ENCODE measurements around the gene NEK8. TPM values are rescaled to one million over a fixed set of nuclear protein-coding genes. Genes with fewer than 3 reads are reported as not detected.

Gene NEK8
- total RNA-seq, 4 donors from 2014 or later = 3.9 to 14.0 (median 8.1) TPM

- intact Hi-C loops (cut with DNase I) = loop anchor here (5.0 to 10.0 kb wide), 2 partner anchors 92 to 149 kb away; partner anchors contain the start of gene ERAL1
- H3K4me1 ChIP-seq = peaks cover 3 to 11% of the 10 kb centered on the region in 2 donors
- H3K36me3 ChIP-seq = peaks cover 13 to 20% of the 10 kb centered on the region in 2 donors
- 84 to 100% methylated on average over 1 of the region's 1 CpG for WGBS, 2 donors
- H3K9me3 ChIP-seq = no peaks in the 10 kb centered on the region
- DNase-seq = no peak
- H3K4me3 ChIP-seq (replicated peaks in 1 of 3) = no peak overlapping the region
- H3K27ac ChIP-seq = no peak overlapping the region
- no peak for TF ChIP-seq POLR2A (IDR thresholded peaks at IDR 0.05)
- no peak for TF ChIP-seq CTCF (IDR thresholded peaks at IDR 0.05)
- no peaks in the 10 kb centered on the region for H3K27me3 ChIP-seq
Observed at GRCh38 chr17:28763137-28763799, 34.7 kb downstream of the NEK8 start.

- H3K36me3 ChIP-seq = peaks cover 7 to 14% of the 10 kb centered on the region in 2 donors
- H3K4me3 ChIP-seq (replicated peaks in 1 of 3) = no peak overlapping the region
- TF ChIP-seq CTCF (IDR thresholded peaks at IDR 0.05) (peak; percentile 76 to 90 (median 85)), POLR2A (IDR thresholded peaks at IDR 0.05) (no peak)
- no peaks in the 10 kb centered on the region for H3K27me3 ChIP-seq
- WGBS, 2 donors = 57 to 62% methylated on average over 5 of the region's 5 CpGs
- peaks cover 3 to 11% of the 10 kb centered on the region in 2 donors for H3K4me1 ChIP-seq
- peak; percentile 82 to 86 for DNase-seq
- H3K27ac ChIP-seq = no peak overlapping the region
- intact Hi-C loops (cut with DNase I) = loop anchor here (5.0 to 10.0 kb wide), 2 partner anchors 91 to 148 kb away; partner anchors contain the start of gene ERAL1
- no peaks in the 10 kb centered on the region for H3K9me3 ChIP-seq
Observed at GRCh38 chr17:28763804-28764266, 35.2 kb downstream of the NEK8 start.

- TF ChIP-seq POLR2A (IDR thresholded peaks at IDR 0.05) = no peak
- no peak for TF ChIP-seq CTCF (IDR thresholded peaks at IDR 0.05)
- peaks cover 0 to 7% of the 10 kb centered on the region in 2 donors for H3K36me3 ChIP-seq
- peaks cover 3 to 11% of the 10 kb centered on the region in 2 donors for H3K4me1 ChIP-seq
- no peaks in the 10 kb centered on the region for H3K27me3 ChIP-seq
- no peak for DNase-seq
- 84 to 94% methylated on average over 4 of the region's 4 CpGs for WGBS, 2 donors
- H3K9me3 ChIP-seq = no peaks in the 10 kb centered on the region
- H3K27ac ChIP-seq = no peak overlapping the region
- intact Hi-C loops (cut with DNase I) = loop anchor here (10.0 kb wide), 1 partner anchor 90 kb away; the partner anchor contains the start of gene ERAL1
- H3K4me3 ChIP-seq (replicated peaks in 1 of 3) = no peak overlapping the region
Observed at GRCh38 chr17:28765038-28765437, 36.5 kb downstream of the NEK8 start.

- no peak overlapping the region for H3K27ac ChIP-seq
- H3K4me1 ChIP-seq = no peaks in the 10 kb centered on the region
- no peaks in the 10 kb centered on the region for H3K36me3 ChIP-seq
- WGBS, 2 donors = 79 to 94% methylated on average over 6 of the region's 6 CpGs
- H3K9me3 ChIP-seq = no peaks in the 10 kb centered on the region
- H3K27me3 ChIP-seq = no peaks in the 10 kb centered on the region
- DNase-seq = no peak
- no peak overlapping the region for H3K4me3 ChIP-seq (replicated peaks in 1 of 3)
- no peak for TF ChIP-seq POLR2A (IDR thresholded peaks at IDR 0.05)
- no peak for TF ChIP-seq CTCF (IDR thresholded peaks at IDR 0.05)
- intact Hi-C loops (cut with DNase I) = no loop called here
Observed at GRCh38 chr17:28773736-28774135, 45.1 kb downstream of the NEK8 start.

GRCh38 chr17:28774206-28774605 is 45.6 kb downstream of the NEK8 start:
- Histone ChIP-seq H3K4me3 (replicated peaks in 1 of 3) (no peak overlapping the region), H3K4me1 (no peaks in the 10 kb centered on the region), H3K27me3 (no peaks in the 10 kb centered on the region), H3K9me3 (no peaks in the 10 kb centered on the region), H3K36me3 (no peaks in the 10 kb centered on the region), H3K27ac (no peak overlapping the region)
- intact Hi-C loops (cut with DNase I) = no loop called here
- no peak for DNase-seq
- 75 to 77% methylated on average over 3 of the region's 3 CpGs for WGBS, 2 donors
- TF ChIP-seq POLR2A (IDR thresholded peaks at IDR 0.05) (no peak), CTCF (IDR thresholded peaks at IDR 0.05) (no peak)
